Measurements from ENCODE around the gene PPP1CB. TPM values are rescaled to one million over a fixed set of nuclear protein-coding genes. Genes with fewer than 3 reads are reported as not detected.
"Not testable (repeated sequence)": the region's sequence is repeated elsewhere in the genome, so short reads cannot be mapped to it uniquely, and the experiment has no call there.

Gene PPP1CB
- total RNA-seq, 2 experiments from 2014 or later: 211 to 213 TPM

GRCh38 chr2:28764909-28765711, 13.5 kb downstream of the PPP1CB start:
- Mint-ChIP-seq H3K4me1 (peaks cover 28% of the 10 kb centered on the region), H3K36me3 (ENCODE audit: low read depth) (peaks cover 53% of the 10 kb centered on the region), H3K4me3 (no peak overlapping the region), H3K9me3 (no peaks in the 10 kb centered on the region), H3K27me3 (no peaks in the 10 kb centered on the region), H3K27ac (no peak overlapping the region)
- ChIA-PET CTCF (interaction anchor here (3.3 kb wide), 1 partner anchor 170 kb away, joined by 11 read pairs; no protein-coding TSS in a partner anchor), POLR2A (interaction anchor here (0.6 kb wide), 1 partner anchor 45 kb away, joined by 3 read pairs; no protein-coding TSS in a partner anchor)
- DNase-seq: no peak

DNA sequence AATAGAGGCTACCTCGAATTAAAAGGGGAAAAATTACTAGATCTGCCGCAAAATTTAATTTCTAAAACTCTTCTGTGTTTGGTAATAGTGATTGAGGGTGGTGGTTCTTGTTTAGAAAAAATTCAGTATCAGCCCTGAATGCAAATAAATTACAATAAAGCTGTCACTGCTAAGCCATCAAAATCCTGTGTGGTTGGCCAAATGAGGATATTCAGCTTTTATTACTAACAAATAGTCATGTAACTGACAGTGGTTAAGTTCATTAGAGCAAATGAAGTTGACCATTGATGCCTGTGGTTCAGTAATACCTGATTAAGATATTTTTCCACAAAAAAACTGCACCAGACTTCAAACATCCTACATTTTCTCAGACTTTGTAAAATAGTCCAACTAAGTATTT, 14.4 kb downstream of the PPP1CB start:
- ChIA-PET POLR2A (no interaction called here), CTCF (interaction anchor here (3.3 kb wide), 1 partner anchor 171 kb away, joined by 11 read pairs; no protein-coding TSS in a partner anchor)
- Mint-ChIP-seq H3K9me3 (no peaks in the 10 kb centered on the region), H3K4me1 (peaks cover 31% of the 10 kb centered on the region), H3K4me3 (no peak overlapping the region), H3K27ac (no peak overlapping the region), H3K27me3 (no peaks in the 10 kb centered on the region), H3K36me3 (ENCODE audit: low read depth) (peaks cover 48% of the 10 kb centered on the region)
- DNase-seq: no peak

GRCh38 chr2:28767337-28767736, 15.7 kb downstream of the PPP1CB start:
- Mint-ChIP-seq H3K27ac (no peak overlapping the region), H3K36me3 (ENCODE audit: low read depth) (peaks cover 39% of the 10 kb centered on the region), H3K4me3 (no peak overlapping the region), H3K27me3 (no peaks in the 10 kb centered on the region), H3K4me1 (peaks cover 29% of the 10 kb centered on the region), H3K9me3 (no peaks in the 10 kb centered on the region)
- ChIA-PET POLR2A (no interaction called here), CTCF (interaction anchor here (1.5 to 3.3 kb wide), 2 partner anchors 173 to 201 kb away, joined by 4 to 11 read pairs; no protein-coding TSS in a partner anchor)
- DNase-seq: no peak

DNA sequence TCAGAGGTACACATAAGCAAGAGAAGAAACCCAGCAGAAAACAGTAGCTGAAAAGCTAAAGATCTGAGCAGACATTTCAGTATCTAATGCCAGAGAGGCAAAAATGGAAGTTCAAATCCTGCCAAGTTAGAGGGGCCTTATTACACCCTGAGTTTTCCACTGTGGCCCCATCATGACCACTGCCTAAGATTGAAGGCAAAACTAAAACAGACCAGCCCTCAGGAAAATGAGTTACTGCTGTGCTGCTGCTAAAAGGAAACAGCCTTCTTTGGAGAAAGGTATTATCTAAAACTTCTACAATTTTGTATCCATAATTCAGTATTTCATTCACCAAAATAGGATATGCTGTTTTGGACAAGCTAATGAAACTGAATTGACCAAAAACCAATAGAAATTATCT, 16.8 kb downstream of the PPP1CB start:
- CTCF ChIA-PET: interaction anchor here (1.5 to 3.3 kb wide), 2 partner anchors 174 to 202 kb away, joined by 4 to 11 read pairs; no protein-coding TSS in a partner anchor

GRCh38 chr2:28768952-28769351, 17.3 kb downstream of the PPP1CB start:
- H3K4me3 Mint-ChIP-seq: no peak overlapping the region
- no peak for DNase-seq
- H3K36me3 Mint-ChIP-seq (ENCODE audit: low read depth): peaks cover 34% of the 10 kb centered on the region
- no peaks in the 10 kb centered on the region for H3K9me3 Mint-ChIP-seq
- no peaks in the 10 kb centered on the region for H3K27me3 Mint-ChIP-seq
- ChIA-PET POLR2A (no interaction called here), CTCF (interaction anchor here (0.6 to 1.5 kb wide), 2 partner anchors 92 to 174 kb away, joined by 3 to 7 read pairs; no protein-coding TSS in a partner anchor)
- H3K27ac Mint-ChIP-seq: no peak overlapping the region
- H3K4me1 Mint-ChIP-seq: peaks cover 32% of the 10 kb centered on the region

More for the DNA sequence above, 16.8 kb downstream of the PPP1CB start:
- Mint-ChIP-seq H3K9me3 (no peaks in the 10 kb centered on the region), H3K27ac (no peak overlapping the region), H3K27me3 (no peaks in the 10 kb centered on the region), H3K4me3 (no peak overlapping the region), H3K4me1 (peaks cover 33% of the 10 kb centered on the region), H3K36me3 (ENCODE audit: low read depth) (peaks cover 34% of the 10 kb centered on the region)
- DNase-seq: no peak
- POLR2A ChIA-PET: no interaction called here

DNA sequence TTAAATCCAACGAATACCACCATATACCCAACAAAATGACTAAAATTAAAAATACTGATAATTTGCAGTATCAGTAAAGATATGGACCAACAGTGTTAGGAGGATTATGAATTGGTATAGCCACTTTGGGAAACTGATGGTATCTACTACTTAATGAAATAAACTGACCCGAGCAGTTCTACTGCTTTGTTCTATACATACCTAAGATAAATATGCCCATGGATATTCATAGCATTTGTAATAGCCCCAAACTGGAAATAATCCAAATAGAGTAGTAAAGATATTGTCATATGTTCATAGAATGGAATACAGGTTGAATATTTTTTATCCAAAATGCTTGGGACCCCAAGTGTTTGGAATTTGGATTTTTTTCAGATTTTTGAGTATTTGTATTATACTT, 20.7 kb downstream of the PPP1CB start:
- ChIA-PET CTCF (no interaction called here), POLR2A (no interaction called here)
- no peak for DNase-seq
- H3K27ac Mint-ChIP-seq: no peak overlapping the region
- H3K4me1 Mint-ChIP-seq: peaks cover 32% of the 10 kb centered on the region
- no peaks in the 10 kb centered on the region for H3K9me3 Mint-ChIP-seq
- no peak overlapping the region for H3K4me3 Mint-ChIP-seq
- no peaks in the 10 kb centered on the region for H3K27me3 Mint-ChIP-seq
- H3K36me3 Mint-ChIP-seq (ENCODE audit: low read depth): peaks cover 25% of the 10 kb centered on the region

DNA sequence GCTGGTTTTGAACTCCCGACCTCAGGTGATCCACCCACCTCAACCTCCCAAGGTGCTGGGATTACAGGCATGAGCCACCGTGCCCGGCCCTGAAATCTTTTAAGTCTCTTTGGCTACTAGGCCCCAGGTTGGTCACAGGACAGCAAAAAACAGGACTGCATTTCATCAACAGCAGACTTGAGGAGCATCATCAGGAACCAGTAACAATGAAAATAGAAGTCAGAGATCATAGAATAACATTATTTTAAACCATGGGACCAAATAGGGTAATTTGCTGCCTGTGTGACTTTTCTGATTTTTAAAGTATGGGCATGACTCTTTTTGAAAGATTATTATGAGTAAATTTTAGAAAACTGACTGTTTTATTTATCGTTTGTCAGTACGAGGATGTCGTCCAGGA, 24.8 kb downstream of the PPP1CB start:
- ChIA-PET CTCF (interaction anchor here (1.1 to 2.0 kb wide), 2 partner anchors 181 to 210 kb away, joined by 3 to 5 read pairs; no protein-coding TSS in a partner anchor), POLR2A (no interaction called here)
- DNase-seq: no peak
- peaks cover 31% of the 10 kb centered on the region for H3K36me3 Mint-ChIP-seq (ENCODE audit: low read depth)
- no peak overlapping the region for H3K27ac Mint-ChIP-seq
- no peaks in the 10 kb centered on the region for H3K9me3 Mint-ChIP-seq
- H3K4me1 Mint-ChIP-seq: peaks cover 20% of the 10 kb centered on the region
- no peaks in the 10 kb centered on the region for H3K27me3 Mint-ChIP-seq
- no peak overlapping the region for H3K4me3 Mint-ChIP-seq

DNA sequence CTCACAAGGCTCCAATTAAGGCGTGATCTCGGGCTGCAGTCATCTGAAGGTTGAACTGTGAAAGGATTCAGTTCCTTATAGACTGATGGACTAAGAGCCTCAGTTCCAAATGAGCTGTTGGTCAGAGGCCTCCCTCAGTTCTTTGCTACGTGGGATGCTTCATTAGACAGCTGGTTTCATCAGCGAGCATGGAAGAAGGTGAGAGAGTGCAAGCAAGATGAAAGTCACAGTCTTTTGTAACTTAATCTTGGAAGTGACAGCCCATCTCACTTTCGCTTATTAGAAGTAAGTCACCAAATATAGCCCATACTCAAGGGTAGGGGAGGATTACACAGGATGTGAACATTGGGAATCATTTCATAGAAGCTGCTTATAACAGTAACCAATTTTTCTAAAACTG, 26.8 kb downstream of the PPP1CB start:
- H3K4me1 Mint-ChIP-seq: peaks cover 14% of the 10 kb centered on the region

DNA sequence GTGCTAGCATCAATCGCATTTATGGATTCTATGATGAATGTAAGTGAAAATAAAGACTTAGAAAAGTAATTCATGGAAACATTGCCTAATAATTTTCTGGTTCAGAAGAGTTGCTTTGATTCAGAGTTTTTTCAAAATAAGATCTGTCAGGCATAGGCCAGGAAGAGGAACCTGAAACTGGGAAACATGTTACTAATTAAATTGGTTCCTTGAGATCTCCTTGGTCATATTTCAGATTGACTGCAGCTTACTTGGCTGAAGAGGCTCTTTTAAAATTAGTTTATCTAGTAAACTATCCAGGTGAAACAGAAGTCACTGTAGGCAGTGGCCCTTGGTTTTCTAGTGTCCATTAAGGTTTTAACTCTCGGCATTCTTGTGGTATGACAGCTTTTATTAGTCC, 27.4 kb downstream of the PPP1CB start:
- Mint-ChIP-seq H3K27ac (no peak overlapping the region), H3K9me3 (no peaks in the 10 kb centered on the region), H3K27me3 (no peaks in the 10 kb centered on the region), H3K36me3 (ENCODE audit: low read depth) (peaks cover 50% of the 10 kb centered on the region), H3K4me1 (peaks cover 14% of the 10 kb centered on the region), H3K4me3 (no peak overlapping the region)
- POLR2A ChIA-PET: no interaction called here
- no peak for DNase-seq
- CTCF ChIA-PET: interaction anchor here (2.7 kb wide), 1 partner anchor 184 kb away, joined by 14 read pairs; no protein-coding TSS in a partner anchor

More for the DNA sequence above, 26.8 kb downstream of the PPP1CB start:
- no peak for DNase-seq
- peaks cover 44% of the 10 kb centered on the region for H3K36me3 Mint-ChIP-seq (ENCODE audit: low read depth)
- CTCF ChIA-PET: interaction anchor here (2.7 kb wide), 1 partner anchor 184 kb away, joined by 14 read pairs; no protein-coding TSS in a partner anchor
- no peaks in the 10 kb centered on the region for H3K27me3 Mint-ChIP-seq
- H3K9me3 Mint-ChIP-seq: no peaks in the 10 kb centered on the region
- H3K27ac Mint-ChIP-seq: no peak overlapping the region
- POLR2A ChIA-PET: no interaction called here
- H3K4me3 Mint-ChIP-seq: no peak overlapping the region

DNA sequence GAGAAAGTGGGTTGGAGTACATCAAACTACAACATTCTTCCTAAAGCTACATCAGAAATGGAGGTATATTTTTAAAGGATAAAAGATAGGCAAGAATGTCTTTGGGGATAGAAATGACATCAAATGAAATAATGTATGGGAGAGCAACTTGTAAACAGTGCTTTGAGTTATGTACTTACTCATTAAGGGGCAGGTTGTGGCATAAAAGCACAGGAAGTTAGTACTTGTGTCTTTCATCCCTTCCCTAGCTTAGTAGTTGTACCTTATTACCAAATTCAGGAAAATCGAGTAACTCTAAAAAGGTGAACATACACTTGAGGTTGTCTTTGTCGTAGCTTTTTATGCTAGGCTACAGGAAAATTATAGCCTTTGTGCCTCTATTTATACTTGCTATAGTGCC, 28.9 kb downstream of the PPP1CB start:
- Mint-ChIP-seq H3K9me3 (no peaks in the 10 kb centered on the region), H3K27me3 (no peaks in the 10 kb centered on the region), H3K4me3 (no peak overlapping the region), H3K27ac (no peak overlapping the region), H3K36me3 (ENCODE audit: low read depth) (peaks cover 53% of the 10 kb centered on the region), H3K4me1 (peaks cover 14% of the 10 kb centered on the region)
- ChIA-PET CTCF (interaction anchor here (1.0 to 2.7 kb wide), 3 partner anchors 42 to 214 kb away, joined by 3 to 14 read pairs (median 3); no protein-coding TSS in a partner anchor), POLR2A (no interaction called here)
- no peak for DNase-seq

DNA sequence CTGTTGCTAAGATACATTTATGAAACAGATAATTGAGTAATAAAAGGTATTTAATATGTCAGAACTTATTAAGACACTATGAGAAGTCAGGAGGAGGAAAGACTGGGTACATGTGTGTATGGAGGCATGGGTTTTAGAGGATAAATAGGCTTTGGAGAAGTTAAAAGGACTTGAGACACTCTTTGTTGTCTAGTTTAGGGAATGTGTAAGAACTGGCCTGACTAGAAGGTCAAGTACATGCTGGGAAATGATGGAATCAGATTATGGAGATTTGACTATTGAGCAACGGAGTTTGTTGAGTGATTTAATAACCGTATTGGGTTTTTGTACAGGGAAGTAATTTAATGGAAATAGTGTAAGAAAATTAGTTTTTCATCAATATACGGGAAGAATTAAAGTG, 30.8 kb downstream of the PPP1CB start:
- Mint-ChIP-seq H3K36me3 (ENCODE audit: low read depth) (peaks cover 54% of the 10 kb centered on the region), H3K27ac (no peak overlapping the region), H3K27me3 (no peaks in the 10 kb centered on the region), H3K4me1 (peaks cover 10% of the 10 kb centered on the region), H3K9me3 (no peaks in the 10 kb centered on the region), H3K4me3 (no peak overlapping the region)
- ChIA-PET POLR2A (no interaction called here), CTCF (interaction anchor here (0.9 kb wide), 1 partner anchor 188 kb away, joined by 3 read pairs; no protein-coding TSS in a partner anchor)
- no peak for DNase-seq

DNA sequence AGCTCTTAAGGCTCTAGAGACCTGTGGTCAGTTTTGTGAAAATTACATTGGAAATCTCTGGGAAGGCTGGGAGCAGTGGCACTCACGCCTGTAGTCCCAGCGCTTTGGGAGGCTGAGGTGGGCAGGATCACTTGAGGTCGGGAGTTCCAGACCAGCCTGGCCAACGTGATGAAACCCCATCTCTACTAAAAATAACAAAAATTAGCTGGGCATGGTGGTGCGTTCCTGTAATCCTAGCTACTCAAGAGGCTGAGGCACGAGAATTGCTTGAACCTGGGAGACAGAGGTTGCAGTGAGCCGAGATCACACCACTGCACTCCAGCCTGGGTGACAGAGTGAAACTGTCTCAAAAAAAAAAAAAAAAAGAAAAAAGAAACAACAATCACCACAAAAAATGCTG, 32.9 kb downstream of the PPP1CB start:
- not testable (repeated sequence) for H3K4me1 Mint-ChIP-seq, H3K4me3 Mint-ChIP-seq, H3K27me3 Mint-ChIP-seq, DNase-seq, H3K9me3 Mint-ChIP-seq, H3K27ac Mint-ChIP-seq
- POLR2A ChIA-PET: interaction anchor here (1.6 kb wide), 1 partner anchor 33 kb away, joined by 4 read pairs; the partner anchor contains the start of gene PPP1CB
- CTCF ChIA-PET: interaction anchor here (3.2 to 3.9 kb wide), 2 partner anchors 190 to 217 kb away, joined by 14 to 18 read pairs; no protein-coding TSS in a partner anchor
- peaks cover 60% of the 10 kb centered on the region for H3K36me3 Mint-ChIP-seq (ENCODE audit: low read depth)

- Mint-ChIP-seq H3K4me3 (no peak overlapping the region), H3K36me3 (ENCODE audit: low read depth) (peaks cover 73% of the 10 kb centered on the region), H3K27me3 (no peaks in the 10 kb centered on the region), H3K4me1 (peaks cover 19% of the 10 kb centered on the region), H3K27ac (no peak overlapping the region), H3K9me3 (peaks cover 2% of the 10 kb centered on the region)
- ChIA-PET POLR2A (no interaction called here), CTCF (interaction anchor here (1.8 kb wide), 1 partner anchor 24 kb away, joined by 3 read pairs; no protein-coding TSS in a partner anchor)
- DNase-seq: no peak
Measured at GRCh38 chr2:28796620-28797019, 45.0 kb downstream of the PPP1CB start.

Data from activated CD4-positive, alpha-beta memory T cell treated with anti-CD3 and anti-CD28 coated beads, Interleukin-2, amount 10 ng/mL, durations not matched to agents 7 days and 5 days (primary cell).